UCSD-AML1 (cell line): ENCODE results near the gene EOGT.

ENCODE experiments used
- DNase-seq: peaks from one replicate; lab custom pipeline; 2025; ENCODE audit not compliant: unreplicated experiment; lab: John Stamatoyannopoulos, UW

The EOGT gene

GRCh38 chr3:69009559-69010410, 3.7 kb downstream of the EOGT start:
- no peak for DNase-seq

- no peak for DNase-seq
Measured at GRCh38 chr3:69008980-69009379, 4.5 kb downstream of the EOGT start.

- DNase-seq: no peak
Measured at GRCh38 chr3:69005791-69006482, 7.5 kb downstream of the EOGT start.

GRCh38 chr3:69005071-69005790, 8.3 kb downstream of the EOGT start:
- no peak for DNase-seq

- no peak for DNase-seq
Measured at GRCh38 chr3:69004138-69004537, 9.3 kb downstream of the EOGT start.

- DNase-seq: no peak
Measured at GRCh38 chr3:68999605-69000004, 13.9 kb downstream of the EOGT start.

- no peak for DNase-seq
Measured at GRCh38 chr3:68999158-68999557, 14.3 kb downstream of the EOGT start.

GRCh38 chr3:68997887-68998286, 15.6 kb downstream of the EOGT start:
- no peak for DNase-seq

GRCh38 chr3:68996356-68996995, 17.0 kb downstream of the EOGT start:
- no peak for DNase-seq

GRCh38 chr3:68988740-68989139, 24.7 kb downstream of the EOGT start:
- DNase-seq: no peak

GRCh38 chr3:68987322-68987721, 26.2 kb downstream of the EOGT start:
- no peak for DNase-seq

- DNase-seq: no peak
Measured at GRCh38 chr3:68986496-68987208, 26.8 kb downstream of the EOGT start.

GRCh38 chr3:68985146-68985790, 28.2 kb downstream of the EOGT start:
- DNase-seq: no peak

GRCh38 chr3:68984011-68984530, 29.4 kb downstream of the EOGT start:
- no peak for DNase-seq

GRCh38 chr3:68977486-68978167, 35.9 kb downstream of the EOGT start:
- no peak for DNase-seq

GRCh38 chr3:68974711-68975110, 38.8 kb downstream of the EOGT start:
- DNase-seq: no peak

GRCh38 chr3:68973639-68974038, 39.8 kb downstream of the EOGT start:
- DNase-seq: peak; percentile 13

GRCh38 chr3:68972358-68972979, 41.0 kb downstream of the EOGT start:
- peak; percentile 49 for DNase-seq

GRCh38 chr3:68964694-68965093, 48.8 kb downstream of the EOGT start:
- no peak for DNase-seq
